GM21526 (cell line): ENCODE results near the gene COQ8A.
"Not testable (repeated sequence)": the region's sequence is repeated elsewhere in the genome, so short reads cannot be mapped to it uniquely, and the experiment has no call there.

Experiments used
- ATAC-seq: cut with Tn5 transposase; IDR thresholded peaks from one replicate; pipeline ENCODE4 v1.9.1; 2021; ENCODE audit warnings: moderate library complexity; ENCODE audit not compliant: unreplicated experiment, low FRiP score

Gene COQ8A

GRCh38 chr1:226950871-226951270 lies 10.8 kb downstream of the COQ8A start:
- no peak for ATAC-seq

GRCh38 chr1:226951286-226952117 lies 11.4 kb downstream of the COQ8A start:
- no peak for ATAC-seq

GRCh38 chr1:226952118-226952441 lies 12.0 kb downstream of the COQ8A start:
- ATAC-seq: no peak

GRCh38 chr1:226953175-226953800 lies 13.2 kb downstream of the COQ8A start:
- ATAC-seq: no peak

- no peak for ATAC-seq
Observed at GRCh38 chr1:226954337-226954736, 14.2 kb downstream of the COQ8A start.

- ATAC-seq: no peak
Observed at GRCh38 chr1:226954777-226955176, 14.7 kb downstream of the COQ8A start.

- not testable (repeated sequence) for ATAC-seq
Observed at GRCh38 chr1:226955857-226956256, 15.8 kb downstream of the COQ8A start.

GRCh38 chr1:226956942-226957713 lies 17.0 kb downstream of the COQ8A start:
- ATAC-seq: no peak

GRCh38 chr1:226957714-226958113 lies 17.6 kb downstream of the COQ8A start:
- no peak for ATAC-seq

- no peak for ATAC-seq
Observed at GRCh38 chr1:226958300-226958699, 18.2 kb downstream of the COQ8A start.

- no peak for ATAC-seq
Observed at GRCh38 chr1:226960256-226960655, 20.2 kb downstream of the COQ8A start.

- no peak for ATAC-seq
Observed at GRCh38 chr1:226960944-226961765, 21.1 kb downstream of the COQ8A start.

- no peak for ATAC-seq
Observed at GRCh38 chr1:226962421-226963391, 22.6 kb downstream of the COQ8A start.

GRCh38 chr1:226964068-226964425 lies 24.0 kb downstream of the COQ8A start:
- ATAC-seq: no peak

GRCh38 chr1:226964611-226965486 lies 24.8 kb downstream of the COQ8A start:
- ATAC-seq: no peak

GRCh38 chr1:226965581-226966440 lies 25.7 kb downstream of the COQ8A start:
- no peak for ATAC-seq

- ATAC-seq: no peak
Observed at GRCh38 chr1:226966683-226967082, 26.6 kb downstream of the COQ8A start.

- no peak for ATAC-seq
Observed at GRCh38 chr1:226967665-226968064, 27.6 kb downstream of the COQ8A start.
